GM21786 (cell line): ENCODE results near the gene GJD4.

ENCODE experiments used
- ATAC-seq: cut with Tn5 transposase; IDR thresholded peaks from one replicate; pipeline ENCODE4 v1.9.1; 2021; ENCODE audit not compliant: unreplicated experiment

GJD4 gene

GRCh38 chr10:35644050-35644950, 39.2 kb downstream of the GJD4 start:
- ATAC-seq = no peak

DNA sequence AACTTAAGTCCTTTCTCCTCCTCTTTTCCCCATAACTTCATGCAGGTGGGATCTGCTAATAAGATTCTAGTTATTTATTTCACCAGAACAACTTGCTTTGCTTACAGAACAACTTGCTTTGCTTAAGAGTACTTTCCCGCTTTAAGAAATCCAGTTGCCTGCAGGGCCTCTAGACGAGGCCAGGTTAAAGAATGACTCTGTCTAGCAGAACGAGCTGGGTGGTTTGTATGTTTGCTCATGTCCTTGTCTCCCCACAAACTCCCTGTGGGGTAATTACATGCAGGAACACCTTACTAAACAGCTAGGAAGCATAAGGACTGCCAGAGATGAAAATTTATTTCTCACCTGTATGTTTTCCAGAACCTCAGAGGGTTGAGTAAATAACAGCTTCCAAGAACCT, 45.8 kb downstream of the GJD4 start:
- no peak for ATAC-seq

- no peak for ATAC-seq
Measured at GRCh38 chr10:35652824-35653223, 47.7 kb downstream of the GJD4 start.

- ATAC-seq = no peak
Measured at GRCh38 chr10:35657621-35658020, 52.5 kb downstream of the GJD4 start.
